ENCODE data around the gene FEZF2. TPM values are rescaled to one million over a fixed set of nuclear protein-coding genes. Genes with fewer than 3 reads are reported as not detected.
A peak's percentile ranks its signal among the peaks of the same experiment; 100 is the strongest.

The FEZF2 gene
- total and polyA plus RNA-seq, 8 donors, result not detected

DNA sequence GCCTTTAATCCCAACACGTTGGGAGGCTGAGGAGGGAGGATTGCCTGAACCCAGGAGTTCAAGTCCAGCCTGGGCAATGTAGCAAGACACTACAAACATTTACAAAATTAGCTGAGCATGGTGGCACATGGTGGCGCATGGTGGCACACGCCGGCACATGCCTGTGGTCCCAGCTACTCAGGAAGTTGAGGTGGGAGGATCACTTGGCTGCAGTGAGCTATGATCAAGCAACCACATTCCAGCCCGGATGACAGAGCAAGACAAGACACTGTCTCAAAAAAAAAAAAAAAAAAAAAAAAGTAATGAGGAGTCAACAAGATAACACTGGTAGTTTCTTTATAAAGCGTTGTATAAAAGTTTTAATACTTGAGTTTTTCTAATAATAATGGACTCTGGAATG is 10.1 kb downstream of the FEZF2 start:
- intact Hi-C loops (cut with DNase I), result no loop called here
- ATAC-seq, result no peak
- TF ChIP-seq, protein P1, sequence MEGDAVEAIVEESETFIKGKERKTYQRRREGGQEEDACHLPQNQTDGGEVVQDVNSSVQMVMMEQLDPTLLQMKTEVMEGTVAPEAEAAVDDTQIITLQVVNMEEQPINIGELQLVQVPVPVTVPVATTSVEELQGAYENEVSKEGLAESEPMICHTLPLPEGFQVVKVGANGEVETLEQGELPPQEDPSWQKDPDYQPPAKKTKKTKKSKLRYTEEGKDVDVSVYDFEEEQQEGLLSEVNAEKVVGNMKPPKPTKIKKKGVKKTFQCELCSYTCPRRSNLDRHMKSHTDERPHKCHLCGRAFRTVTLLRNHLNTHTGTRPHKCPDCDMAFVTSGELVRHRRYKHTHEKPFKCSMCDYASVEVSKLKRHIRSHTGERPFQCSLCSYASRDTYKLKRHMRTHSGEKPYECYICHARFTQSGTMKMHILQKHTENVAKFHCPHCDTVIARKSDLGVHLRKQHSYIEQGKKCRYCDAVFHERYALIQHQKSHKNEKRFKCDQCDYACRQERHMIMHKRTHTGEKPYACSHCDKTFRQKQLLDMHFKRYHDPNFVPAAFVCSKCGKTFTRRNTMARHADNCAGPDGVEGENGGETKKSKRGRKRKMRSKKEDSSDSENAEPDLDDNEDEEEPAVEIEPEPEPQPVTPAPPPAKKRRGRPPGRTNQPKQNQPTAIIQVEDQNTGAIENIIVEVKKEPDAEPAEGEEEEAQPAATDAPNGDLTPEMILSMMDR (IDR thresholded peaks at IDR 0.05), result no peak
- Histone ChIP-seq H3K27ac (no peak overlapping the region), H3K4me1 (no peaks in the 10 kb centered on the region), H3K36me3 (no peaks in the 10 kb centered on the region), H3K4me3 (no peak overlapping the region), H3K9me3 (no peaks in the 10 kb centered on the region), H3K27me3 (peaks cover 33 to 50% of the 10 kb centered on the region in 2 donors)
- peak in 1 of 4 donors; percentile 29 for DNase-seq

DNA sequence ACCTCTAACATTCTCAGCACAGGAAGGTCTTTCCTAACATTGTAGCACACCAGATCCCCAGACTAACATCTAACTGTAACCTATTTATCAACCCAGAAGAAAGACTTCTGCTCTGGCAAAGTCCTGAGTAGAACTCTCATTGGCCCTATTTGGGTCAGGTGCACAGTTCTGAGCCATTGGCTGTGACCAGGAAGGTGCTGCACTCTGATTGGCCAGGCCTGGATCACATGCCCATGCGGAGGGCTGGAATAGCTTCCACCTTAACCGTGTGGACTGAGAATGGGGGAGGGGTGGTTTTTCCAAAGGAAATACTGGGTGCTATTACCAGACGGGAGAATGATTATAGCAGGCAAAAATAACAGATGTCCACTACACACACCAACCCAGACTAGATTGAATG is 11.5 kb downstream of the FEZF2 start:
- TF ChIP-seq, protein P1 (IDR thresholded peaks at IDR 0.05), result no peak
- intact Hi-C loops (cut with DNase I), result no loop called here
- no peaks in the 10 kb centered on the region for H3K36me3 ChIP-seq
- DNase-seq (no peak), ATAC-seq (no peak)
- no peaks in the 10 kb centered on the region for H3K9me3 ChIP-seq
- H3K4me3 ChIP-seq, result no peak overlapping the region
- no peak overlapping the region for H3K27ac ChIP-seq
- peaks cover 19 to 35% of the 10 kb centered on the region in 2 donors for H3K27me3 ChIP-seq
- H3K4me1 ChIP-seq, result no peaks in the 10 kb centered on the region

DNA sequence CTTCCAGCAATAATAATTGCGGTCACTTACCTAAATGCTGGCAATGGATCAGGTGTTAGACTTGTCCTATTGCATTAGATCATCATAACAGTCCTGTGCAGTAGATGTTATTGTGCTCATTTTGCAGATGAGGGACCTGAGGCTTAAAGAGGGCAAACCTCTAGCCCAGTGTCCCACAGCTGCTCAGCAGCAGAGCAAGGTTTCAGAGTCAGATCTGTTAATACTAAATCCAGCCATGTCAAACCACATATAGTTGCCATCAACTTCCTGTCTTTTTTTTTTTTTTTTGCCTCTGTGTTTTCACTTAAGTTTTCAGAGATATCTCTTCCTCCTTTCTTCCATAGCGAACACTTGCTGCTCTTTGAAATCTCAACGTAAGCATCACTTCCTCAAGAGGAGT is 12.1 kb downstream of the FEZF2 start:
- no peak overlapping the region for H3K4me3 ChIP-seq
- no peak for DNase-seq
- H3K27me3 ChIP-seq, result peaks cover 13 to 30% of the 10 kb centered on the region in 2 donors
- intact Hi-C loops (cut with DNase I), result no loop called here
- H3K36me3 ChIP-seq, result no peaks in the 10 kb centered on the region
- H3K4me1 ChIP-seq, result no peaks in the 10 kb centered on the region
- TF ChIP-seq, protein P1 (IDR thresholded peaks at IDR 0.05), result no peak
- H3K9me3 ChIP-seq, result no peaks in the 10 kb centered on the region
- H3K27ac ChIP-seq, result no peak overlapping the region
- no peak for ATAC-seq

DNA sequence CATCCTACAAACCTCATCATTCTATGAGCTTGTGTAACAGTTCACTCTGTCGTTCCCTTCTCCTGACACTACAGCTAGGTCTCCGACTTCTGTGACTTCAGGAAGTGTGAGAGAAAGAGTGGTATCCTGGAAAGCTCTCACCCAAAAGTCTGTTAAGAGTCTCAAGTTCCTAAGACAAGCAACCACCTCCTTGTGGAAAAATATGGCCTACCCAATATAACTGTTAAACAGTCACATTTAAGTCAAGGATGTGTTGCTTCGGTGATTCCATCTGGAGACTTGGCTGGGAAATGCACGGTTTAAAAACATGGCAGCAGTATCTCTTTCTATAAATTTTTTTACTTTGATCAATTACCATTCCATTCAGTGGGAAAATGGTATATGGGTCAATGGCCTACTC is 13.8 kb downstream of the FEZF2 start:
- H3K27me3 ChIP-seq, result peaks cover 0 to 12% of the 10 kb centered on the region in 2 donors
- no peak for DNase-seq
- intact Hi-C loops (cut with DNase I), result no loop called here
- H3K27ac ChIP-seq, result no peak overlapping the region
- H3K36me3 ChIP-seq, result no peaks in the 10 kb centered on the region
- no peak overlapping the region for H3K4me3 ChIP-seq
- TF ChIP-seq, protein P1 (IDR thresholded peaks at IDR 0.05), result no peak
- no peaks in the 10 kb centered on the region for H3K4me1 ChIP-seq
- ATAC-seq, result no peak
- H3K9me3 ChIP-seq, result no peaks in the 10 kb centered on the region

DNA sequence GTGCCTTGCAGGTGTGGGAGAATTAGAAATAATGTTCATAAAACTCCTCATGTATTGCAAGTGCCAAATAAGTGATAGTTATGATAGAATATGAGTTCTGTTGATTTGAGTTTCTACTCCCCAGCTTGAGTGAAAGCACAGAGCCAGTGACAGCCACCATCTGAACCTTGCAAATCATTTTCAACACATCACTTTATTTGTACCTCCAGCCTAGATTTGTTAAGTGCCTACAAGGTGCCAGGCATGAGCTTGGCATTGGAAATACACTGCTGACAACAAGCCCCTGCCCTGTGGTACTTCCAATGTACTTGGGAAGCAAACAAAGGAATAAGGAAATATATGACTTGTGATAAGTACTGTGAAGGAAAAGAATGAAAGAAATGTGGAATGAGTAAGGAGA is 17.0 kb downstream of the FEZF2 start:
- TF ChIP-seq, protein P1 (IDR thresholded peaks at IDR 0.05), result no peak
- no peaks in the 10 kb centered on the region for H3K4me1 ChIP-seq
- no peaks in the 10 kb centered on the region for H3K36me3 ChIP-seq
- ATAC-seq, result no peak
- H3K27ac ChIP-seq, result no peak overlapping the region
- intact Hi-C loops (cut with DNase I), result no loop called here
- H3K4me3 ChIP-seq, result no peak overlapping the region
- H3K27me3 ChIP-seq, result peaks cover 0 to 4% of the 10 kb centered on the region in 2 donors
- DNase-seq, result no peak
- no peaks in the 10 kb centered on the region for H3K9me3 ChIP-seq
